Measurements from ENCODE around the gene CFAP46. TPM values are rescaled to one million over a fixed set of nuclear protein-coding genes. Genes with fewer than 3 reads are reported as not detected.

Gene CFAP46
- total RNA-seq, 1 donor from 2014 or later = 0.85 TPM

DNA sequence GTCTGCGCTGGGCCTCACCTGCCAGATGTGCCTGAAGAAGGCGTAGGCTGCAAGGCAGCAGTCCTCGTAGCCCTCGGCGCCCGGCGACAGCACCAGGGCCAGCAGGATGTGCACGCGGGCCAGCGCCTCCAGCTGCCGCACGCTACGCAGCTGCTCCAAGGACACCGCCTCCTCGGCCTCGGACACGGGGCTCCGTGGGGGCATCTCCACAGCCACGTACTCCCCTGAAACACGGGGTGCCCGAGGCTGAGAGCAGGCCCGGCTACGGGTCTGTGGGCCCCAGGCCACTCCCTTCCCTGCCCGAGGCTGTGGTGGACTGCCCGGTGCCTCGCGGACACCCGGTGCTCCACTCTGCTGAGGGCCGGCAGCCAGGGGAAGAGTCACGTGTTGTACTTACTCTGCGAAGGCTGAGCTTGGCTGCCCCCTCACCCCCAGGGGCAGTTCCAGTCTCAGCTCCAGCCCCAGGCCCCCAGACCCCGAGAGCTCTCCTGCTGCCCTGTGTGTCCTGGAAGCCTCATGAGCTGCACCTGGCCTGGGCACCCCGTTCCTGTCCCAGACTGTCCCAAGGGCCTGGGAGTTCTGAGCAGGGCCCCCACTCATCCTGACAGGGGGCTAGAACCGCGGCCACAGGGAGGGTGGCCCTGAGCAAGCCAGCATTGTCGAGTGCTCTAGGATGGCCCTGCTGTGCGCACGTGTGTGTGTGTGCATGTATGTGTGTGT lies 62.8 kb downstream of the CFAP46 start:
- no peak for DNase-seq

DNA sequence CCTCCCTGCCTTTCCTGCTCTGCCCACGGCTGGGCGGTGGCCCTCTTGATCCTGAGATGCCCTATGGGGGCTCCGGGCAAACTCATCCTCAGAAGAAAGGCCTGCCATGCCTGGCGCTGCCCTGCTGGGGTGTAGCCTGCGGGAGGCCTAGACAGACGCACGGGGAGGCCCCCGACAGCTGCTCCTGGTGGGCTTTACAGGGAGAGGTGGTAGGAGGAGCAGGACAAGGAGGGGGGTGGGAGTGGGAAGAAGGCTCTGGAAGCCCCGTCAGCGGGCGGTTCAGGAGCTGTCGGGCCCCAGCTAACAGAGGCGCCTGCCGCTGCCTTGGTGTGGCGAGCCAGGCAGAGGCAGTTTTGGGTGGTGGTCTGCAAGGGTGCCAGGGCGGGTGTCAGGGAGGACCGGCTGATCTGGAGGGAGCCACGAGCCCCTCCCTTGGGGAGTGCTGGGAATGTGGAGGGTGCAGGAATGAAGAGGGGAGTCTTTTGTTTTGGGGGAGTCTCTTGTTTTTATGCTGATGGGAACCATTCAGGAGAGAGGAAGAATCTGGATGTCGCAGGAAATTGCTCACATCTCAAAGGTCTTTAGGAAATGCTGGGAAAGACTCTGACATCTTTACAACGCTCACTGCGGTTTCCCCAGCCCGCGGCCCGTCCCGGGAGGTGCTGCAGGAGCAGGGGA lies 63.5 kb downstream of the CFAP46 start:
- no peak for DNase-seq

DNA sequence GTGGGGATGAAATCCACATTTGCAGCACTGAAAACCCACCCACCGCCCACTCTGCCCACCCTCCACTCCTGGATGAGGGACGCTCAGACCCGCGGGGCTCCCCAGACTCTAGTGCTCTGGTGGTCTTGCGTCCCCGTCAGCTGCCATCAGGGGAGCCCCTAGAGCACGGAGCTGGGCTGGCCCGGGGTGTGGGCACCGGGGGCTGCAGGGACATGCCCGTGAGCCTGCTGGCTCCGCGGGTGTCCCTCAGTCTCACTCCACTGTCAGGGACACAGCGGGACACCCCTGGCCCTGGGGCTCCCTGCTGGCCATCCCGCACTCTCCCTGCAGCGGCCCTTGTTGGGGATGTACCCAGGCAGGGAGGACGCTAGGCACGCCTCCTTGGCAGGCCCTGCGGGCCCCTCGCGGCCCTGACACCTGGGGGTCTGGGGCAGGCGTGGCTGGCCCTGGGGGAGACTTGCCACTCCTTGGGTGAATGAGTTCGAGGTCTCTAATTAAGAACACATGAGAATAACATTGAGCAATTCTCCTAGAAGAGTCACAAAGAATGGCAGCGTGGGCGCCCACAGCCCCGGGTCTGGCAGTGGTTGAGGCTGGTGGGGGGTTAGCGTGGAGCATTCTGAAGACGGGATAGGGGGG lies 64.2 kb downstream of the CFAP46 start:
- DNase-seq = no peak

DNA sequence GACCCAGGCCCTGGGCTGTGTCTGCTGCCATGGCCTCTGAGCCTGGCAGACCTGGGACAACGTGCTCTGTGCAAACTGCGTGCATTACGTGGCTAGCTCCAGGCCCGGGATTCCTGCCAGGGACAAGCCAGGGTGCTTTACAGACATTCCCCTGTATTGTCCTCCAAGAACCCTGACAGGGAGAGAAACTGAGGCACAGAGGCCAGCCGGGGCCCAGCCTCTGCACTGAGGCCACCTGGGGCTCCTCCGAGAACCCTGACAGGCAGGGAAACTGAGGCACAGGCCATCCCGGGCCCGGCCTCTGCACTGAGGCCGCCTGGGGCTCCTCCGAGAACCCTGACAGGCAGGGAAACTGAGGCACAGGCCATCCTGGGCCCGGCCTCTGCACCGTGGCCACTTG lies 64.9 kb downstream of the CFAP46 start:
- DNase-seq = no peak

DNA sequence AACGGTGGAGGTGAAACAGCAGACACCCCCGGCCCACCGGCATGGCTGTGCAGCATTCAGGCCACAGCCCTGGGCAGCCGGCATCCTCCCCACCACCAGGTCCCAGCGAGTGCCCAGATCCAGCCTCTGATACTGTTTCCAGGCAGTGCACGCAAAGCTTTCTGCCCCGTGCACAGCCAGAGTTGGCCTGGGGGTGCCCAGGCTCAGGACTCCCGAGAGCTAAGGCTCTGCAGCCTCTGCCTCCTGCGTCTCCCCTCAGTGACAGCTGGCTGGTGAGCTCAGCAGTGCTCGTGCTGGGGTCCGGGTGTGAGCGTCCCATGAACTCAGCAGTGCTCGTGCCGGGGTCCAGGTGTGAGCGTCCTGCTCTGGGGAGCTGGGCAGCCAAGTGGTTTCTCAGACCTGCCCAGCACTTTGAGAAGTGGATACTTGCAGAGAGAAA lies 65.4 kb downstream of the CFAP46 start:
- no peak for DNase-seq

DNA sequence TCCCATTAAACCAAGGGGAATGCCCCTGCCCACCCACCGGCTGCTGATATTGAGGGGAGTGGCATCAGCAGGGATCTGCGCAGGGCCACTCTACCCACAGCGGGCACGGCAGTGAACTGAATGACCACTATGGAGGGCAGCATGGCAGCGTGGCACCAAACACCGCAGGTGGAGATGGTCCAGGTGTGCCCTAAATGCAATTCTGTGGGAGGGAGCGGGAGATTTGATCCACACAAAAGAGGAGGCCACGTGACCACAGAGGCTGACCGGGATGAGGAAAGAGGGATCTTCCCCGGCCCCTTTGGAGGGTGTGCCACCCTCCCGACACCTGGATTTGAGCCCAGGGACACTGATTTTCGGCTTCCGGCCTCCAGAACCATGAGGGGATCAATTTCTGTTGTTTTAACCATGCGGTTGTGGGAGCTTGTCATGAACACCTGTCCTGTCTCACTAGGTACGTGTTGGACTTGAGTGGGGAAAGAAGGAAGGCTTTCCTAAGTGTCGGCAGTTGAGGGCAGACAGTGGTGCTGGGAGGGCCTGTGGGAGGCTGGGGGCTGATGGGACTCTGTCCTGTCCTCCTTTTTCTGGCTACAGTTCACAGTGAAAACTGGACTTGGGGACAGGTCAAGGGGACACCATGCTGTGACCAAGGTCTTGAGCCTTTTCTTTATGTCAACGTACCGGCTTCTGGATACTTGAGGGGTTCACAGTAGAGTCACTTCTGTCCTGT lies 66.1 kb downstream of the CFAP46 start:
- no peak for DNase-seq

DNA sequence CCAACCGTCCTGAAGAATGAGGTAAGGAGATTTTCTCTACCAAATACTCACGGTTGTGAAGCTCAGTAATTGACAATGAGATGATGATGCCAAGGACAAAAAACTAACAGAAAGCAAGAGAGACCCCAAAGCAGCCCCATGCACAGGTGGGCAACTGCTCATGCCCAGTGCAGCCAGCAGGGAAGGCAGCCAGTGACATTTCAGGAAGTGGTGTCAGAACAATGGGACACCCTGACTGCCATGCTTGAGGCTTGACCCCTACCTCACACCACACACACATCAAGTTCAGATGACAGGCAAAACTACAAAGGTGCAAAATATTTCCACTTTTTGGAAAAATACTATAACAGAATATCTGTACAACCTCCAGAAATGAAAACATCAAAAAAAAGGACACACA lies 66.9 kb downstream of the CFAP46 start:
- no peak for DNase-seq

DNA sequence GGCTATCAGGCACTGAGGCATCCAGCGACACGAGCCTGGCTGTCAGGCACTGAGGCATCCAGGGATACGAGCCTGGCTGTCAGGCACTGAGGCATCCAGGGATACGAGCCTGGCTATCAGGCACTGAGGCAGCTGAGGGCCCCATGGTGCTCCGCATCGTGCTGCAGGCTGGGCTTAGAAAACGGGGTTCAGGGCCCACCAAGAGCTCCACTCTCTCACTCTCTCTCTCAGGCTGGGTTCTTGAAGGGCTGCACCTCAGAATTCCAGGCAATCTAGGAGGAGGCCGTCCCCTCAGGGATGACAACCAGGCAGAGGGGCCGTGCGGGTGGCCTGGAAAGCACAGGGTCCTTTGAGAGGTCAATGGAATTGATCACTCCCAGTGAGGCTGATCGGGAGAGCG lies 69.0 kb downstream of the CFAP46 start:
- DNase-seq = no peak

DNA sequence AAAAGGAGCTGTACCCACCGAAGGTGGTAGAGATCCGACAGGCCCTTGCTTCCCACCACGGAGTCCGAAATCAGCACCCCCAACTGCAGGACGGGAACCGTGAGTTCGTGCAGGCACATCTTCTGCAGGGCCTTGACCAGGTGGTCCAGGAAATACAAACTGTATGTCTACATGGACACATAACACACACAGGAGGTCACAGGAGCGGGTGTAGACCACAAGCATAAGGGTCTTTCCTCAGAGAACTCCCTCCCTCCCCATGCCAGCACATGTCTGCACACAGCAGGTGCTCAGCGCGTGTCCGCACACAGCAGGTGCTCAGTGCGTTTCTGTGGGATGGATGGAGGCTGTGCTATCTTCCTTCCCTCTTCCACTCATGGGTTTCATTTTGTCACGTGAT lies 69.7 kb downstream of the CFAP46 start:
- no peak for DNase-seq

DNA sequence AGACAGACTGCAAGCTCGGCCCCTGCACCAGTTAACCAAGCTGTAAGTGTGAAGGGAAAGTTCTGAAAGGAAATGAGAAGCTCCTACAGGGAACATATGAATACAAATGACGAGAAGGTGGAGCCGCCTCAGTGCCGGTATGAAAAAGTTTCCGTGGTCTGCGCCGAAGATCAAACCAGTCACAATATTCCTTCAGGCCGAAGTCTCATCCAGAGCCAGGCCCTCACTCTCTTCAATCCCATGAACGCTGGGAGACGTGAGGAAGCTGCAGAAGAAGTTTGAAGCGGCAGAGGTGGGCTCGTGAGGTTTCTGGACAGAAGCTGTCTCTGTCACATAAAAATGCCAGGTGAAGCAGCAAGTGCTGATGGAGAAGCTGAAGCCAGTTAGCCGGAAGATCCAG lies 71.9 kb downstream of the CFAP46 start:
- no peak for DNase-seq

DNA sequence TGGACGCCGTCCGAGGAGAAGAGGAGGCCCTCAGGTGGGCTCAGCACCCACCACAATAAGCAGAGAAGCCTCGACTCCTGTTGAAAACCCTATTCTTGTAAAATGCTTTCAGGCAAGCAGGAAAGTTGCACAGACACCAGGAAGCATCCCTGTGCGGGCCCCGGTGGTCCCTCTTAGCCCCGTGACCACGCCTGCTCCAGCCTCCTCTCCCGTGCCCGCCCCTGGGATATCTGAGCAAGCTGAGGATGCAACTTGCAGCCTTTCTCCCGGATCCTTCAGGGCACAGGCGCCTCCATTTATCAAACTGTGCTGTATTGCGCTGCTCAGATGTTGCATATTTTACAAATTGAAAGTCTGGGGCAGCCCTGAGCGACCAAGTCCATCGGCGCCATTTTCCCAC lies 72.7 kb downstream of the CFAP46 start:
- DNase-seq = no peak

DNA sequence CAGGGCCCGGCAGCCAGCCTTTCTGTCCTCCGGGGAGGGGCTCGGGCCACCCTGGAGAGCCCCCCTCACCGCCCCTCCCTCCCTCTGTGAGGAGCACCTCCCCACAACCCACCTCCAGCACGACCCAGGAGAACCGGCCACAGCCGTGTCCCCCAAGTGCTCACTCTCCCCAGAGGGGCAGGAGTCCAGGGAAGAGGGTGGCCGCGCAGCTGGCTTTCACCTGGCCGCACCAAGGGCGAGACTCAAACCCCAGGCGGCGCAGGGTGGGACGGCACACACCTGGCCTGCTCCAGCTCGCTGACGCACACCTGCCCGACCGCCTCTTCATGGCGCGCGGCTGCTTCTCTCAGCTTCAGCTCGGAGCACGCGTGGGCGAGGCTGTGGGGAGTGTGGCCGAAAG lies 73.4 kb downstream of the CFAP46 start:
- no peak for DNase-seq

DNA sequence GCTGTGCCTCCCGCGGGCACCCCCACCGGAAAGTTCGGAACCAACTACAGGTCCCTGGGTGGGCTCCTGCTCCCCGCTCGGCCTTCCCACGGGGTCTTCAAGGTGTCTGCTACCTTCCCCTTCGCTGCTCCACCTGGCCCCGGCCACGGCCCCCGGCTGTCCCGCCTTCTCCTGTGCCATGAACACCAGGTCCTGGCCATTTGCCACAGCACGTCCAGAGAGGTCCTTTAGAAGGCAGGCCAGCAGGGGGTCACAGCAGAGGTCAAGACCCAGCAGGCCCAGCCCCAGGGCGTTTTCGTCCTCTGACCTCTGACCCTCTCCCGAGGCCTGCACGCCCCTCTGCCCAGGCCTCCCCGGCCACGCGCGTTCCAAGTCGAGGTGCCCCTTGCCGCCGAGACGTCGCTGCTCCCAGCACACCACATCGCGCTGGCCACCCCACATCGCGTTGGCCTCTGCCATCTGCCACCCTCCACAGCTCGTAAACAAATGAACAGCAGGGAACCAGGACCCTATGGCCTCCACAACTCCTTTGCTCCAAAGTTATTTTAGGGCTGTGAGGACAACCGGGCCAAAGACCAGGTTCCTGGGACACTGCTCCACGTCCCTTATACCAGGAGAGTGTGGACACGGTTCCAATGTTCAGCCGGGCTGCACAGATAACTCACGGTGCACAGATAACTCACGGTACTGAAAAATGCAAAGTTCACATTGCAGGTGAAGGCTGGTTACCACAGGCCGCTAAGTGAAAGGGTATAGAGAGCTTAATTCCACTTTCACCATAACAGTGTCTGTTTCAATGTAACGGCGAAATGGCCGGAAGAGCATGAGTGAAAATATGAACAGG lies 74.3 kb downstream of the CFAP46 start:
- no peak for DNase-seq

DNA sequence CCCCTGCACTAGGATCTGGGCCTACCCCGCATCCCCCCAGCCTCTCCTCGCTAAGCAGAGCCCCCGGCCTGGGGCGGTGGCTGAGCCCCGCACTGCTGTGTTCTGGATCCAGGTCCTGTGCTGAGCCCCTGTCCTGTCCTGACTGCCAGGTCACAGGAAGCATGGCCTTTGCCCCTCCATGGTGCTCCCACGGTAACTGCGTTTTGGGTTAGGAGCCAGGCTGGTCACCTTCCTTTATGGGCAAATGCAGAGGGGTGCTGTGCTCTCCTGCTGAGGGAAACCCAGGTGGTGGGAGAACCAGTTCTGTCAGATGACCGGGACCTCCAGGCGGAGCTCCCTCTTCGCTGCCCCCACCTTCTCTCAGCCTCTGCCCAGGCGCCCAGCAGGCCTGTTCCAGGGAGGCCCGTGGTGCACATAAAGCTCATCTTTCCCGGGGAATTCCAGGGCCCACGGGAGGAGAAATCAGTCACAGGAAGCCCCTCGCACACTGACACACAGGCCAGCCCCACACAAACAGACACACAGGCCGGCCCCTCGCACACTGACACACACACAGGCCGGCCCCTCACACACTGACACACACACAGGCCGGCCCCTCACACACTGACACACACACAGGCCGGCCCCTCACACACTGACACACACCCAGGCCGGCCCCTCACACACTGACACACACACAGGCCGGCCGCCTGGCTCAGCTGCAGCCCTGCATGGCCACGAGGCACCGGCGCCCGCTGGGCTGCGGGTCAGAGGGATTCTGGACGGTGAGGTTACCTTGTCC lies 75.6 kb downstream of the CFAP46 start:
- DNase-seq = no peak

DNA sequence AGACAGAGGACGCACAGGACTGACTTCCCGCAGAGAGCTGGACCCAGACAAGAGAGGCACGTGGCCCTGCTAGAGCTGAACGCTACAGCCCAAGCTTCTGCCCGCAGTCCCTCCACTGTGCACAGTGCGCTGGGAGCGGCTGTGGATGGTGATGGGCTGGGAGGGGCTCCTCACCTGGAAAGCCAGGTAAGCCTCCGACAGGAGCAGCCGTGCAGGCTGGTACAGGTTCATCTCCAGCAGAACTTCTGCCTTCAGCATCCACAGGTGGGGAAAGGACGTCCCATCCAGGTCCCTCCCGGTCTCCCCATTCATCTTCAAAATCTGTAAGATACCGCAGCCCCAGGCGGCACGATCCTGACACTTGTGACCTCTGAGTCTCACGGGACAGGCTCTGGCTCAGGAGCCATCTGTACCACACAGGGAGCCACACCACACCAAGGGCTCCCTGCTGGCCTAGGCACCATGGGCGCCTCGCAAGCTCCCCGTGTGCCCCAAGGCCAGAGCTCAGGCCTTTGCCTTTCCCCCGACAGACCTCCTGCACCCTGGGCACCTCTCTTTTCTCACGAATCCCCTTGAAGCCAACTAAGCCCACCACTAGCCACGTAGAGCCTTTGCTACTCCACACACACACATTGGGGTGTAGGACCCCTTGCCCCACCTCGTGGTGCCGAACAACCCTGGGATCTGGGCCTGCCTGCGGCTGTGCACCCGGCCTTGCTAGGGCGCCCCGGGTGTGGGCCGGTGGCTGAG lies 76.3 kb downstream of the CFAP46 start:
- no peak for DNase-seq

DNA sequence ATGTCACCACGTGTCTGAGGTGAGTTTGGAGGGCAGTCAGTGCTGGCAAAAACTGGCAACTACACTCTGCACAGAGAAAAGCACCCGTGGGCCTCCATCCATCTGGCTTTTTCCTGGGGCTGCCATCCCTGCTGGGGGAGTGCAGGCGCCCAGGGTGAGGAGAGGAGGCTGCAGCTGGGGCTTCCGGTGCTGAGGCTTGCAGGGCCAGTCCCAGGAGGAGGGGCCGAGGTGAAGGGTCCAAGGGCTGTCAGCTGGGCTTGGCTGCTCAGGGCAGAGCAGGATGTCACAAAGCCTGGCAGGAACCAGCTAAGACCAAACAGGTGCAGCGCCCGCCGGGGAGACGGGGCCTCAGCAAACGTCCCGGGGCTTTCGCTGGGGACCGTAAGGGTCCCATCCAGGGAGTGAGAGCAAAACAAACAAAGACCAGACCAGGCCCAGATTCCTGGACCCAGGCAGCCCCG lies 77.2 kb downstream of the CFAP46 start:
- no peak for DNase-seq

DNA sequence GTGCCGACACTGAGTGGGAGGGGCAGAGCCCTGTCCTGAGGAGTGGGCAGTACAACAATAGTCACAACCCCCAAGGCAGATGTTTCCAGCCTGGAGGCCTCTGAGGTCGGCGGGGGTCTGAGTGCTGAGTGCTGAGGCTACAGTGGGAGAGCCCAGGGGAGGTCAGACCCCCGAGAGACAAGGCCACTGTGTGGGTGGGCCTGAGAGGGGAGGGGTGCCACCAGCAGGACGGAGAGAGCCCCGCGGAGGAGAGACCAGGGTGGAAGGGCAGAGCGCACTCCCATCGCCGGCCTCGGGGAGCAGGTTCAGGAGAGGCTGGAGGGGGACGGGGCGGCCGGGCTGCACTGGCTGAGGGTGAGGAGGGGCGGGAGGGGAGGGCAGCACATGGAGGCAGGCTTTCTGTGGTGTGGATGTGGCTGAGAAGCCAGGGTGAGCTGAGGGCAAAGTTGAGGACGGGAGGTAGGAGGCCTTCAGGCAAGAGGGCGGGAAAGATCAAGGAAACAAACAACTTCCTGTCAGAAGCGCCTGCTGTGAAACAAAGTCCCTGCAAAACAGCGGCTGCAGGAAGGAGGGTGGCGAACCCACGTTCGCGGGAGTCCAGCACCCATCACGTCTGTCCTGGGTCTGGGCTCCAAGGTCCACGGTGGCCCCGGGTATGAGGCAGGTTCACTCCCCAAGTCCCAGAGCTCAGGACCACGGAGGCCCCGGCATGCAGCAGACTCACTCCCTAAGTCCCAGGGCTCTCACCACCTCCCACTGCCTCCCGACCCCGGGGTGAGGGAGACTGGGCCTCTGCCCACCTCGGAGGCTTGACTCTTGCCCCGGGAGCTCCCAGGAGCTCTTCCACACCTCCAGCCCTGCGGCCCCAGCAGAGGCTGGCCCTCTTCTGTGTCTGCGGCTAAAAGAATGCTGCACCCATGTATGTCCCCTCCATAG lies 79.6 kb downstream of the CFAP46 start:
- no peak for DNase-seq

DNA sequence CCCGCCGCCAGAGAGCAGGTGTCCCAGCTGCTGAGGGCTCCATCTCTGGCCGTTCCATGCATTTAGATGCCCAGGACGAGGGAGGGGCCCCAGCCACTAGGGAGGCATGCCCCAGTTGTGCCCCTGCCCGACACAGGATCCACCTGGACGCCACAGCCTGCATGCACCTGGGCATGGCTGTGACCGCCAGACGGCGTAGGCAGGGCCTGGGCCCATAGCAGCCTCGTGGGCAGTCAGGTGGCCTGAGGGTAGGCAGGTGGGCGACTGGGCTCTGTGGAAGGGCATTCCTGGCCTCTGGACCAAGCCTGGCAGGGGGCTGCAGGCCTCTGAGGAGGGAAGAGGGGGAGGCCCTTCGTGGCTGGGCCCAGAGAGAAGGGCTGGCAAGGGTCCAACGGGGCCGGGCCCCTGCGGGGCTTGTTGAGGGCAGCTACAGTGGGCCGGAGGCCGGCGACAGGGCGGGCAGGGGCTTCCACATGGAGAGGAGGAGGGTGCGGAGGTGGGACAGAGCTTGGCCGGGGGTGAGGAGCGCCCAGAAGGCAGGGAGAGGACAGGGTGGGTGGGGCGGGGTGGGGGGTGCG lies 80.4 kb downstream of the CFAP46 start:
- no peak for DNase-seq

DNA sequence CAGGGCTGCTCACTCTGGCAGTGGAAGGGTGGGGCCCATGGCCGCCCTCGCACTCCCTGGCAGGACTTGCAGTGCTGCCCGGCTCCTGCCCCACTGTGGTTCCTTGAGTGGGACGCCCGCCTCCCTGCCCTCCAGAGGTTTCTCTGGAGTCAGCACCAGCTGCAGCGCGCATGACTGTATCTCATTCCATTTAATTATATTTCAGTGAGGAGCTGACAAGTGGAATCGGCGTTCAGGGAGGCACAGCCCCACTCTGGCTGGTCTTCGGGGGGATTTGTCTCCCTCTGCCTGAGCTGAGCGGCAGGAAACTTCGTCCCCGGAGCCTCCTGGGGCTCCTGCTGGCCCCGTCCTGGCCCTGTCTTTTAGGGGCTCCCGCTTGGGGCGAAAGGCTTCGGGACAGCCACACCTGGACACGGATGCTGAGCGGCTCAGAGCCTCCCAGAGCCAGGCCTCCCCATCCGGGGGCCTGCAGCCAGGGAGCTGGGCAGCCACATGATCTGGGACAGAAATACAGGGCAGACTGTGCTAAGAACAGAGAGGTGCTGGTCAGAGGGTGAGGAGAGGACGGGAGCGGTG lies 81.2 kb downstream of the CFAP46 start:
- no peak for DNase-seq
